HG03442 (cell line): ENCODE data around the gene PPM1A.

Experiments used
- ATAC-seq: cut with Tn5 transposase; IDR thresholded peaks from one replicate; pipeline ENCODE4 v1.9.1; 2021; ENCODE audit warnings: mild to moderate bottlenecking, moderate library complexity; ENCODE audit not compliant: unreplicated experiment

Gene PPM1A

DNA sequence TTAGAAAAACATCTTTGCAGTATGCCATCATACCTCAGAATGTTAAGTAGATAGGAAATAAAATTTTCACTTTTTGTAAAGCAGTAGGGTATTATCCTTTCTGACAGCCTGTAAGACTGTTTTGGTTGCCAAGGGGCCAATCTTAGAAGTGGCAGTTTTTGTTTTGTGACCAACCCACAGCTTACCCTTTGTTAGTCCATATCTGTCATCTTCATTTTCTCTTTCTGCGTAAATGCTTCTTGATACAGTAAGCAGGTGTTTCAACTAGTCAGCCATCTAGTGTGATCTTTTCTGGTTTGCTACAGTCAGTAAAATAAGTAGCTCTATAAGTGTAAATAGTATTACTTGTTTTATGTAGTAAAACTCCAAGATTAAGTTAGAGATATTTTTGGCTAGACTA lies 8.8 kb downstream of the PPM1A start:
- ATAC-seq = no peak

DNA sequence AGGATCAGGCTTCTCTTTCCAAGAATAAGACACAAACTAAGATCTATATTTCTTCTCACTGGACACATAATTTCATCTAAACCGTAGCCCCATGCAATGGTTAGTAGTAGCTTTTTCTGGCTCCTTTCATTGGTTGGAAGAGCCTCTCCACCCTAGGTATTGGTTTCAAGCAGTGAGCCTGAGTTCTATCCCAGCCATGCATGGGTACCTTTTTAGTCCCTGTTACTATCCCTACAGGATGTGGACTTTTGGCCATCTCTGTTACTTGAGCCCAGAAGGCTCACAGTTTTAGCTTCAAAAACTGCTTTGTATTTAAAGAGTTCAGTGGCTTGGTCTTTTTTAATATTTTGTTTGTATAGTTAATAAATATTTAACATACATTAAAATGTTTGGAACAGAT lies 16.1 kb downstream of the PPM1A start:
- ATAC-seq = no peak

GRCh38 chr14:60266021-60266937 lies 17.3 kb downstream of the PPM1A start:
- no peak for ATAC-seq

- no peak for ATAC-seq
These were observed 23.2 kb downstream of the PPM1A start for GRCh38 chr14:60272177-60272576.

DNA sequence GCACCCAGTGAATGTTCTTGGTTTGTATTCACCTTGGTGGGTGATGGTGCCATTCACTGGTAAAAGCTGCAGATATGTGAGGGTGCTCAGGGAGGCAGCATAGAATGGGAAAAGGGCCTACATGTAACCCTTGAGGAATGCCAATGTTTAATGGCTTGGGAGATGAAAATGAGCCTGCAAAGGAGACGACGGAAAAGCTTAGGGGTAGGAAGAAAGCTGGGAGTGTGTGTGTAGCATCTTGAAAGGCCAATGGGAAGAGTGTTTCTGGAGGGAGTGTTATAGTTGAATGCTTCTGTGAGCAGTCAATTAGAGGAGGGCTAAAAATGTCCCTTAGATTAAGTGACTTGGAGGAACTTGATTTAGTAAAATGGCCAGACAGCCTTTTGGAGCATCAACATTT lies 24.9 kb downstream of the PPM1A start:
- ATAC-seq = no peak

- no peak for ATAC-seq
These were observed 25.4 kb downstream of the PPM1A start for GRCh38 chr14:60274448-60274847.

GRCh38 chr14:60275932-60276331 lies 26.9 kb downstream of the PPM1A start:
- no peak for ATAC-seq

- no peak for ATAC-seq
These were observed 27.3 kb downstream of the PPM1A start for GRCh38 chr14:60276347-60276746.

DNA sequence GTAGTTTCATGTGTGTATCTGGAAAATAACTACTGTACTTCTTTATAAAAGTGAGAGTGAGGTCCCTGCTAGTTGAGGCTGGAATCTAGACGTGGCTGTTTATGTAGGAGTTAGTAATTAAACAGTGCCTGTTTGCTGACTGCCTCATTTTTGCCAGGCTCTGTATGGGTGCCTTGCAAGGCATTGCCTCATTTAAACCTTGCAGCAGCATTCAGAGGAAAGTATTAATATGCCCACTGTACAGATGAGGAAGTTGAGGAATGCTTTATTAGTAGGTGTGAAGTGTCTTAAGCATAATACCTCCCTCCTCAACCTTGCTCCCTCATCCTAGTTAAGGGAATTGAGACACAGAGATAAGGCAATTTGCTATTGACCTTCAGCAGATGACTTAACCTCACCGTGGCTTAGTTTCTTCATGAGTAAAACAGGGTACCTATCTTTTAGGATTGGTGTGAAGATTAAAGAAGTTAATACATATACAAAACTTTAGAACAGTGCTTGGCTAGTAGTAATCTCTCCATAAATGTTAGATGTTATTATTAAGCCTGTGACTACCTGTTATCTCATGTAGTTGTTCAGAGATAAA lies 28.7 kb downstream of the PPM1A start:
- ATAC-seq = no peak

GRCh38 chr14:60278350-60278749 lies 29.3 kb downstream of the PPM1A start:
- ATAC-seq = no peak

DNA sequence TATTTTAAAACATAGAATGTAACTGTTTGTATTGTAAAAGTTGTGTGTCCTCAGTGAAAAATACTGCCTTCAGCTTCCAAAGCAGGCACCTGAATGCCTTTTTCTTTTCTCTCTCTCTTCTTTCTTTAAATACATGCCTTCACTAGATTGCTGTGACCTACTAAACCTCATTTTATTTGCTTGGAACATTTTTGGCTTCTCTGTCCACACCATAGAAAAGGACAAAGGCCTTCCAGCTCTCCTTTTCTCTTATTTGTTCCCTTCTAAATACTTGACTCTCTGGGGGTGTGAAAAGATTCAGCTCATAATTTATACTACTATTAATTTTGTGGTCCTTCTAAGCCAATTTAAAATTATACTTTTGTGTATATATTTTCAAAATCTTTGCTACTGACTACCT lies 38.4 kb downstream of the PPM1A start:
- no peak for ATAC-seq

GRCh38 chr14:60288279-60288678 lies 39.3 kb downstream of the PPM1A start:
- ATAC-seq = no peak

DNA sequence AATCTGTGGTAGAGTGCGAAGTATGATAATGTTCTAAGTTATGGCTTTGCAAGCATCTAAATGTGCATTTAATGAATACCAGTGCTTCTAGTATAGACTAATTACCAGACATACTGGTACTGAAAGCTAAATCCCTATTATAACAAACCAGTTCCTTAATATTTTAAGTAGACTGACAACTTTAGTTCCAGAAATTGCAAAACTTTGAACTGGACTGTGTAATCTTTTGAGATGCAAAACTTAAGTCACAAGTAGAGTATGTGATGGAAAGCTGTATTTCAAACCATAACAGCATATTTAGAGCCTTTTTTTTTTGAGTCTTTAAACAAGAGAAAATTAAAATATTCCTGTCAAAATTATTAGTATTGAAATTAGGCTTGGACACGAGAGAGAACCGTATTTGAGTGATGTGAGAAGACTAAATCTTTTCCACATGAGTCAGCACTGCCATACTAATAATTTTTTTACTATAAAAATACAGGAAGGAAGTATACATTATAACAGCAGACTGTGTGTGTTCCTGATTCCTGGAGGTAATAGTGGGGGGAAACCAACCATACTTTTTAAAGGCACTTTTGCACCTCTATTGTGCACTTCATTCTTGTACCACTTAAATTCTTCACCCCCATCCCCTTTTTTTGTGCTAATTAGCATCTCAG lies 45.5 kb downstream of the PPM1A start:
- ATAC-seq = no peak

- no peak for ATAC-seq
These were observed 51.0 kb downstream of the PPM1A start for GRCh38 chr14:60300019-60300418.

- ATAC-seq = no peak
These were observed 52.7 kb downstream of the PPM1A start for GRCh38 chr14:60301685-60302084.

DNA sequence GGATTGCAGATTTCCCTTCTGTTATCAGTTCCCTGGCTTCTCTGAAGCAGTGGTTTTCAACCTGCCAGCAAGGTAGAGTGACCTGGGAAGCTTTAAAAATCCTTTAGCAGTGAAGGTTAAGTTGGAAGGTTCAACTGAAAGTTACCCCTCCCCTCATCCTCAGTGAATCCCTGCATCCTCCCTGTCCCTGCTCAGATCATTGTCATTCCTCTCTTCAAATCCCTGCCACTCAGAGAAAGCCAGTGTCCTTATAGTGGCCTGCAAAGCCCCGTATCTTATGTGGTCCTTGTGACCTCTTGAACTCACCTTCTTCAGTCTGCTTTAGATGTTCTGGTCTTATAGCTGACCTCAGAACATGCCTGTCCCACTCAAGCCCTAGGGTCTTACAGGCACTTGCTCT lies 53.6 kb downstream of the PPM1A start:
- ATAC-seq = no peak

GRCh38 chr14:60303745-60304144 lies 54.7 kb downstream of the PPM1A start:
- ATAC-seq = no peak

GRCh38 chr14:60304509-60304908 lies 55.5 kb downstream of the PPM1A start:
- no peak for ATAC-seq

DNA sequence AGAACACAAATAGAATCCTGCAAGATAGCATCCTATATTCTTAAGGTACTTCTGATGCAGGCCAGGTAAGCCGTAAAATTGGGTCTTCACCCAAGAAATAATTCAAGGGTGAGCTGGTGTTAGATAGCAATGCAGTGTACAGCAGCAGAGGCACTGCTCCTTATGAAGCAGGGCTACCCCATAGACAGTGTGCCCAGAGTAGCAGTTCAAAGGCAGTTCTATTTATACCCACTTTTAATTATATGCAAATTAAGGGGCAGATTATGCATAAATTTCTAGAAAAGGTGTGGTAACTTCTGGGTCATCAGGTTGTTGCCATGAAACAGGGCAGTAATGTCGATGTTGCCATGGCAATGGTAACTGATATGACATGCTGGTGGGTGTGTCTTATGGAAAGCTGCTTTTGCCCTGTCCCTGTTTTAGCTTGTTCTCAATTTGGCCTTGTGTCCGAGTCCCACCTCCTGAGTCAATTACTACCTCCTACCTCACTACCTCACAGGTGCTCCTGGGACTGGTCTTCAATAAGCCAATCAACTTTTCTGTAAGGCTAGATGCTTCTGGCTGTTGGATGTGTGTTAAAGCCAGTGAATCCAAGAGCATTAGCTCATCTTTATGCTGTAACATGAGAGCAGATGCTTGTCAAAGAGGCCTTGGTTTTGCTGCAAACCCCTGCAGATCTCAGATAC lies 61.0 kb downstream of the PPM1A start:
- no peak for ATAC-seq

DNA sequence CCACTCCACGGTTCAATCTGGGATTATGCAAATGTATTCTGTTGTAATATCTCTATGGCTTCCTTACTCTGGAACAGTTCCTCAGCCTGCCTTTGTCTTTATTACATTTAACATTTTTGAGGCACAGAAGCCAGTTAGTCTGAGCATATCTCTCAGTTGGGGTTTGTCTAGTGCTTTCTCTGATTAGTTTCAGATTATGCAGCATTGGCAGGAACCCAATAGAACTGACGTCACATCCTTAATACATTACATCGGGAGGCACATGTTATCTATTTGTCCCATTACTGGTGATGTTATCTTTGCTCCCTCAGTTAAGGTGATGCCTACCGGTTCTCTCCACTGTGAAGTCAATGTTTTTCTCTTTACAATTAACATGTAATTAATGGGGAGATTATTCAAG lies 62.4 kb downstream of the PPM1A start:
- ATAC-seq = no peak

GRCh38 chr14:60313093-60313492 lies 64.1 kb downstream of the PPM1A start:
- ATAC-seq = no peak
